ENCODE results near the gene CDKN2B-AS1.

CDKN2B-AS1 gene

GRCh38 chr9:21993893-21994555 is 567 bp upstream of the CDKN2B-AS1 start, which contains the start of gene CDKN2A:
CDKN2A (minus strand) TSS chr9:21994392.
- Histone ChIP-seq H3K4me1 (ENCODE audit: control insufficient read depth, insufficient read depth, low read length, poor library complexity, severe bottlenecking) (peaks cover 9% of the 10 kb centered on the region), H3K36me3 (ENCODE audit: control insufficient read depth, insufficient read depth, low read length) (no peaks in the 10 kb centered on the region), H3K9me3 (ENCODE audit: control insufficient read depth, low read length) (no peaks in the 10 kb centered on the region), H3K4me3 (ENCODE audit: insufficient read depth, low read depth, low read length, poor library complexity, severe bottlenecking) (peak within 1 kb of the TSS; percentile 100), H3K27me3 (replicated peaks; ENCODE audit: control insufficient read depth, insufficient read depth, low read length, poor library complexity, severe bottlenecking) (peaks cover 5% of the 10 kb centered on the region), H3K27ac (ENCODE audit: insufficient read depth, low read length, poor library complexity, severe bottlenecking) (peak within 1 kb of the TSS; percentile 80)
- peak in 2 of 3 donors; percentile 39 to 43 for DNase-seq

GRCh38 chr9:21995006-21995665 is 545 bp downstream of the CDKN2B-AS1 start:
- peaks cover 9% of the 10 kb centered on the region for H3K4me1 ChIP-seq (ENCODE audit: control insufficient read depth, insufficient read depth, low read length, poor library complexity, severe bottlenecking)
- peak overlapping the region; percentile 80 for H3K27ac ChIP-seq (ENCODE audit: insufficient read depth, low read length, poor library complexity, severe bottlenecking)
- H3K27me3 ChIP-seq (replicated peaks; ENCODE audit: control insufficient read depth, insufficient read depth, low read length, poor library complexity, severe bottlenecking), result peaks cover 4% of the 10 kb centered on the region
- peak overlapping the region; percentile 100 for H3K4me3 ChIP-seq (ENCODE audit: insufficient read depth, low read depth, low read length, poor library complexity, severe bottlenecking)
- H3K9me3 ChIP-seq (ENCODE audit: control insufficient read depth, low read length), result no peaks in the 10 kb centered on the region
- peak; percentile 69 to 76 (median 70) for DNase-seq
- no peaks in the 10 kb centered on the region for H3K36me3 ChIP-seq (ENCODE audit: control insufficient read depth, insufficient read depth, low read length)

DNA sequence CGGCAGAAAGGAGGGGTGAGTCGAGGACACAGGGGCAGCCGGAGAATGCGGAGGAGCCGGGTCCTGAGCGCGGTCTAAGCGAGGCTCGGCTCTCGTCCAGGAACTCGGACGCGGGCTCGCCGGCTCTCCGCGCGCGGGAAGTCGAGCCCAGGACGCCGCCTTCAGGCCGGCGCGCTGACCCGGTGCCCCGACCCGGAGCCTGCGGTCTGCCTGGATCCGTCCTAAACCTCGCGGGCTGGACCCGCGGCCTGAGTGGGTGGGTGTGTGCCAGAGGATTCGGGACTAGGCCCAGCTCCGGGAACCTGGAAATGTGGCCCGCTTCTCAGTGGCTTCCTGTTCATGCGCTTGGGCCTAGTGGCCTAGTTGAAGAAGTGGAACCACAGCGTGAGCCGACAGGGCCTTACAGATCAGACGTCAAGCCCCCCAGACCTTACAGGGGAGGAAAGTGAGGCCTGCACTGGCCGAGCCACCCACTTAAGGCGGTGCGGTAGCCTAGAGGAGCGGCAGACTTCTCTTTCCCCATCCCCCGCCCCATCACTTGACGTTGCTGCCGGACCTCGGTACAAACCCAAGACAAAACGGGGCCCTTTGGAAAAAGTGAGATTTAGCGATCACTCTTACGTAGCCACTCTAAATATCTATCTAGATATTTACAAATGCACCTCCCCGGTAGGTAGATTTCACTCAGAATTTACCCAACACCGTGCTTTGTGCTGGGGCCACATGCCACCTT is 1.2 kb downstream of the CDKN2B-AS1 start:
- no peaks in the 10 kb centered on the region for H3K9me3 ChIP-seq (ENCODE audit: control insufficient read depth, low read length)
- peak overlapping the region; percentile 100 for H3K4me3 ChIP-seq (ENCODE audit: insufficient read depth, low read depth, low read length, poor library complexity, severe bottlenecking)
- H3K4me1 ChIP-seq (ENCODE audit: control insufficient read depth, insufficient read depth, low read length, poor library complexity, severe bottlenecking), result peaks cover 9% of the 10 kb centered on the region
- peak overlapping the region; percentile 80 for H3K27ac ChIP-seq (ENCODE audit: insufficient read depth, low read length, poor library complexity, severe bottlenecking)
- H3K27me3 ChIP-seq (replicated peaks; ENCODE audit: control insufficient read depth, insufficient read depth, low read length, poor library complexity, severe bottlenecking), result no peaks in the 10 kb centered on the region
- H3K36me3 ChIP-seq (ENCODE audit: control insufficient read depth, insufficient read depth, low read length), result no peaks in the 10 kb centered on the region
- DNase-seq, result no peak

DNA sequence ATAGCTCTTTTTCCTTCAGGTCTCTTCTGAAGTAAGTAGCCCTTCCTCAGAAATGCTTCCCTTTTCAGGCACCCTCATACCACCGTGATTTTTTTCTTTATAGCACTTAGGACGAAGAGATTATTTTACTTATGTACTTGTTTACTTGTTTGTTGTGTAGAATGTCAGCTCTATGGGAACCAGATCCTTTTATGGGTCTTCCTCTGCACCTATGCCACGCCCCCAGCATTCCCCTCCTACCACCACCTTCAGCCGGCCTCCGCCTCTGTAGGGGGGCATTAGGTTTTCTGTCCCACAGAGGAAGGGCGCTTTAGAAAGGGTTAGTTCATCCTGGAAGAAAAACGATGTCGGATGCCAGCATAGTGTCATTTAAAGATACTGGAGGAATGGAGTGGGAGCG is 1.8 kb downstream of the CDKN2B-AS1 start:
- H3K27ac ChIP-seq (ENCODE audit: insufficient read depth, low read length, poor library complexity, severe bottlenecking), result no peak overlapping the region
- H3K36me3 ChIP-seq (ENCODE audit: control insufficient read depth, insufficient read depth, low read length), result no peaks in the 10 kb centered on the region
- no peaks in the 10 kb centered on the region for H3K9me3 ChIP-seq (ENCODE audit: control insufficient read depth, low read length)
- no peak for DNase-seq
- H3K4me3 ChIP-seq (ENCODE audit: insufficient read depth, low read depth, low read length, poor library complexity, severe bottlenecking), result no peak overlapping the region
- peaks cover 9% of the 10 kb centered on the region for H3K4me1 ChIP-seq (ENCODE audit: control insufficient read depth, insufficient read depth, low read length, poor library complexity, severe bottlenecking)
- H3K27me3 ChIP-seq (replicated peaks; ENCODE audit: control insufficient read depth, insufficient read depth, low read length, poor library complexity, severe bottlenecking), result no peaks in the 10 kb centered on the region

GRCh38 chr9:21996858-21997257 is 2.3 kb downstream of the CDKN2B-AS1 start:
- Histone ChIP-seq H3K27ac (ENCODE audit: insufficient read depth, low read length, poor library complexity, severe bottlenecking) (no peak overlapping the region), H3K4me3 (ENCODE audit: insufficient read depth, low read depth, low read length, poor library complexity, severe bottlenecking) (no peak overlapping the region), H3K27me3 (replicated peaks; ENCODE audit: control insufficient read depth, insufficient read depth, low read length, poor library complexity, severe bottlenecking) (no peaks in the 10 kb centered on the region), H3K9me3 (ENCODE audit: control insufficient read depth, low read length) (no peaks in the 10 kb centered on the region), H3K4me1 (ENCODE audit: control insufficient read depth, insufficient read depth, low read length, poor library complexity, severe bottlenecking) (peaks cover 9% of the 10 kb centered on the region), H3K36me3 (ENCODE audit: control insufficient read depth, insufficient read depth, low read length) (no peaks in the 10 kb centered on the region)
- no peak for DNase-seq

- DNase-seq, result no peak
- Histone ChIP-seq H3K4me1 (ENCODE audit: control insufficient read depth, insufficient read depth, low read length, poor library complexity, severe bottlenecking) (peaks cover 9% of the 10 kb centered on the region), H3K27me3 (replicated peaks; ENCODE audit: control insufficient read depth, insufficient read depth, low read length, poor library complexity, severe bottlenecking) (no peaks in the 10 kb centered on the region), H3K9me3 (ENCODE audit: control insufficient read depth, low read length) (no peaks in the 10 kb centered on the region), H3K36me3 (ENCODE audit: control insufficient read depth, insufficient read depth, low read length) (no peaks in the 10 kb centered on the region), H3K27ac (ENCODE audit: insufficient read depth, low read length, poor library complexity, severe bottlenecking) (no peak overlapping the region), H3K4me3 (ENCODE audit: insufficient read depth, low read depth, low read length, poor library complexity, severe bottlenecking) (no peak overlapping the region)
Measured at GRCh38 chr9:21997480-21997879, 2.9 kb downstream of the CDKN2B-AS1 start.

DNA sequence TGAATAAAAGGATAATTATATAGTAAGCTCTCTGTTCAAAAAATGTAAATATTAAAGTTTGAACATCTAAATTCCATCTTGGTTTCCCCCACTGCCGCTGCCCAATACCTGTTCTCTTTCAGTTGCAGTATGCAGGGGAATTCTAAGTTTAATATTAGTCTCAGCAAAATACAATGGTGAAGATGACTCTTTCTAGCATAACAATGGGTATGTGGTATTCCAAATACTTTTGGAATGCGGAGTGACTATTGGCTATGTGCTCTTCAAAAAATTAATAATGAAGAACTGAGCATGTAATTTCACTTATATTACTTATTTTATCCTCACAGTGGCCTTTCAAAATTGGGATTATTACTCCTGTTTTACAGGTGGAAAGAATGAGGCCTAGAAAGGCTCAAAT is 3.4 kb downstream of the CDKN2B-AS1 start:
- Histone ChIP-seq H3K4me1 (ENCODE audit: control insufficient read depth, insufficient read depth, low read length, poor library complexity, severe bottlenecking) (peaks cover 9% of the 10 kb centered on the region), H3K9me3 (ENCODE audit: control insufficient read depth, low read length) (no peaks in the 10 kb centered on the region), H3K27me3 (replicated peaks; ENCODE audit: control insufficient read depth, insufficient read depth, low read length, poor library complexity, severe bottlenecking) (no peaks in the 10 kb centered on the region), H3K4me3 (ENCODE audit: insufficient read depth, low read depth, low read length, poor library complexity, severe bottlenecking) (no peak overlapping the region), H3K36me3 (ENCODE audit: control insufficient read depth, insufficient read depth, low read length) (no peaks in the 10 kb centered on the region), H3K27ac (ENCODE audit: insufficient read depth, low read length, poor library complexity, severe bottlenecking) (no peak overlapping the region)
- DNase-seq, result no peak

DNA sequence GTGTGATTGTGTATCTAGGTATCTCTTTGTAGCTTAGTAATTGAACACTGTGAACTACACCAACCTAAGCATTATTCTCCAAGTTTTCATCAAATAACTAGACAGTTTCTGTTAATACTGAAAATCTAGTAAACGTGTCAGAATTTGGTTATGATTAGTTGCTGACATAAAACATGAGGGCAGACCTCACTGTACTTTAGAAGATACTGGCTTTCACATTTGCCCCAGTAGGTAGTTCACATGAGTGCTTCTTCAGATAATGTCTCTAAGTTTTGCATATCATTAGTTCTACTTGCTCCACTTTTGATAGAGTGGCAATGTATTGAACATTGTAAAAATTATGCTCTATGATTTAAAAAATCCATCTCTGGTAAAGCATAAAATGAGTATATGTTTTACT is 7.4 kb downstream of the CDKN2B-AS1 start:
- Histone ChIP-seq H3K4me3 (ENCODE audit: insufficient read depth, low read depth, low read length, poor library complexity, severe bottlenecking) (no peak overlapping the region), H3K9me3 (ENCODE audit: control insufficient read depth, low read length) (no peaks in the 10 kb centered on the region), H3K36me3 (ENCODE audit: control insufficient read depth, insufficient read depth, low read length) (no peaks in the 10 kb centered on the region), H3K4me1 (ENCODE audit: control insufficient read depth, insufficient read depth, low read length, poor library complexity, severe bottlenecking) (peaks cover 10% of the 10 kb centered on the region), H3K27me3 (replicated peaks; ENCODE audit: control insufficient read depth, insufficient read depth, low read length, poor library complexity, severe bottlenecking) (peaks cover 29% of the 10 kb centered on the region), H3K27ac (ENCODE audit: insufficient read depth, low read length, poor library complexity, severe bottlenecking) (no peak overlapping the region)
- DNase-seq, result no peak

DNA sequence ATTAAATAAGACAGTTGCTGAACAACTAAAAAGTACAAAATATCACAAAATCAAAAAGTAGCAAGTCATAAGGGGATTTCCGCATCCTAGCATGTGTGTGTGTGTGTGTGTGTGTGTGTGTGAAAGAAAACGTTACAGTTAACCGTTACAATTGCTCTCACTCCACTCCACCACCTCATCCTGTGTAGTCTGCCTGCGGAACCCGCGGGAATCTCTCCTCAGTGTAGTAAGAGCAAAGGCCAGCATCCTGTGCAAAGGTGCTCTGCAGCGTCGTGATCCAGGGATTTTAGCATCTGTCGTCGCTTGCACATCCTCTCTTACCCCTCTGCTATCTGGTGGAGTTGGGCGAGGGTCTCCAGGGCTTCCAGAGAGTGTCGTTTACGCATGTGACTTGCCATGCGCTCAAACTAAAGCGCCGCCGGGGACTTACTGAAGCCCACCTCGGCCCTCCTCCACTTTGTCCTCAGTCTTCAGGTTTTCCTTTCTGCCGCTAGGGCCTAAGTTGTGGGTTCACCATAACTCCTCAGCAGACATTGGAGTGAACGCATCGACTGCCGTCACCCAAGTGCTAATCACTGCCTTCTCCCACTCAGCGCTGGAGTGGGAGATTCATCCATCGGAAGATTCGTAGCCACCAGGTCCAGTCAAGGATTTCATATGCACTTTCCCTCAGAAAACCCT is 10.6 kb downstream of the CDKN2B-AS1 start:
- DNase-seq, result no peak
- no peaks in the 10 kb centered on the region for H3K9me3 ChIP-seq (ENCODE audit: control insufficient read depth, low read length)
- no peak overlapping the region for H3K4me3 ChIP-seq (ENCODE audit: insufficient read depth, low read depth, low read length, poor library complexity, severe bottlenecking)
- peaks cover 25% of the 10 kb centered on the region for H3K4me1 ChIP-seq (ENCODE audit: control insufficient read depth, insufficient read depth, low read length, poor library complexity, severe bottlenecking)
- no peak overlapping the region for H3K27ac ChIP-seq (ENCODE audit: insufficient read depth, low read length, poor library complexity, severe bottlenecking)
- H3K27me3 ChIP-seq (replicated peaks; ENCODE audit: control insufficient read depth, insufficient read depth, low read length, poor library complexity, severe bottlenecking), result peaks cover 48% of the 10 kb centered on the region
- no peaks in the 10 kb centered on the region for H3K36me3 ChIP-seq (ENCODE audit: control insufficient read depth, insufficient read depth, low read length)
